Naive thymus-derived CD4-positive, alpha-beta T cell (primary cell): ENCODE data around the gene ACYP2. TPM values are rescaled to one million over a fixed set of nuclear protein-coding genes. Genes with fewer than 3 reads are reported as not detected.

Source experiments
- ATAC-seq: fragments of 150-1000 bp; cut with Tn5 transposase; 2 replicates; pipeline ENCODE4 v1.10.0; 2021; ENCODE audit warnings: mild to moderate bottlenecking, moderate library complexity
- CTCF ChIA-PET: fragments of 350-600 bp; sonication (Branson Sonifier 250); formaldehyde crosslinking; loops from one replicate; lab custom pipeline; 2021; ENCODE audit warnings: antibody characterized with exemption; lab: Charles Lee
- POLR2A ChIA-PET: fragments of 350-600 bp; sonication (Branson Sonifier 250); formaldehyde crosslinking; loops from one replicate; lab custom pipeline; 2021; ENCODE audit warnings: antibody characterized with exemption, inconsistent platforms; lab: Charles Lee
- DNase-seq, 9 donors: peaks; one replicate each; pipeline versions ENCODE4 v3.0.0 to v3.0.0-alpha.2; 2020 to 2022; ENCODE audit warnings: mixed read lengths in 1 of 9
- H3K27ac ChIP-seq: one replicate; pipeline ENCODE4 v1.7.0; 2013; ENCODE audit warnings: mild to moderate bottlenecking, low read depth, low read length, moderate library complexity
- H3K27me3 ChIP-seq, 2 donors: one replicate each; pipeline ENCODE4 v1.7.0; 2013; ENCODE audit warnings: low read length in 2 of 2, mild to moderate bottlenecking in 2 of 2, moderate library complexity in 2 of 2; ENCODE audit not compliant: control insufficient read depth in 2 of 2, insufficient read depth in 2 of 2
- H3K36me3 ChIP-seq, 3 experiments: 1 replicate in 2 of 3; 2 replicates in 1 of 3; pipeline ENCODE4 v1.7.0; 2013; ENCODE audit warnings: low read length in 3 of 3, mild to moderate bottlenecking in 3 of 3, moderate library complexity in 1 of 3; ENCODE audit not compliant: insufficient read depth in 3 of 3, control insufficient read depth in 2 of 3
- H3K4me1 ChIP-seq, 2 donors: one replicate each; pipeline ENCODE4 v1.7.0; 2013; ENCODE audit warnings: low read length in 2 of 2, mild to moderate bottlenecking in 2 of 2, moderate library complexity in 1 of 2; ENCODE audit not compliant: control insufficient read depth in 2 of 2, insufficient read depth in 2 of 2
- H3K4me3 ChIP-seq: 2 replicates; pipeline ENCODE4 v1.7.0; 2013; ENCODE audit warnings: mild to moderate bottlenecking, low read length
- H3K9me3 ChIP-seq, 3 experiments: 1 replicate in 2 of 3; 2 replicates in 1 of 3; pipeline ENCODE4 v1.7.0; 2013; ENCODE audit warnings: low read length in 3 of 3; ENCODE audit not compliant: control insufficient read depth in 2 of 3
- H3K27ac Mint-ChIP-seq, 9 donors: one replicate each; pipeline ENCODE4 v1.8.0; 2020 to 2022; ENCODE audit warnings: mixed read lengths in 9 of 9, mild to moderate bottlenecking in 8 of 9, moderate library complexity in 5 of 9, inconsistent platforms in 2 of 9
- H3K27me3 Mint-ChIP-seq, 5 donors: one replicate each; pipeline ENCODE4 v1.8.0; 2021 to 2022; ENCODE audit warnings: mixed read lengths in 5 of 5, mild to moderate bottlenecking in 1 of 5
- H3K36me3 Mint-ChIP-seq, 5 donors: one replicate each; pipeline ENCODE4 v1.8.0; 2020 to 2022; ENCODE audit warnings: mixed read lengths in 5 of 5, mild to moderate bottlenecking in 3 of 5, inconsistent platforms in 1 of 5
- H3K4me1 Mint-ChIP-seq, 7 donors: one replicate each; pipeline ENCODE4 v1.8.0; 2020 to 2022; ENCODE audit warnings: mixed read lengths in 7 of 7, mild to moderate bottlenecking in 3 of 7, inconsistent platforms in 1 of 7
- H3K4me3 Mint-ChIP-seq, 10 donors: one replicate each; pipeline ENCODE4 v1.8.0; 2020 to 2022; ENCODE audit warnings: mild to moderate bottlenecking in 10 of 10, mixed read lengths in 10 of 10, moderate library complexity in 6 of 10, inconsistent platforms in 2 of 10
- H3K9me3 Mint-ChIP-seq, 11 donors: one replicate each; pipeline ENCODE4 v1.8.0; 2020 to 2022; ENCODE audit warnings: mixed read lengths in 11 of 11, mild to moderate bottlenecking in 4 of 11, inconsistent platforms in 1 of 11, moderate library complexity in 1 of 11
- intact Hi-C, 2 donors: fragments of 100-400 bp; cut with micrococcal nuclease; formaldehyde crosslinking; loops; one replicate each; pipeline ENCODE4 v1.15.1; 2023
- polyA plus RNA-seq, 2 donors: library from polyadenylated mRNA; unstranded; fragments of 300-500 nt; fragmentation: Illumina TruSeq; gene quantifications; one replicate each; pipeline ENCODE4 v1.2.3, GENCODE V29; 2021
- total RNA-seq, 6 experiments: library from RNA in 5 of 6; stranded (reverse) in 5 of 6; gene quantifications; 1 replicate in 5 of 6; 2 replicates in 1 of 6; pipeline ENCODE4 v1.2.3 and lab custom pipeline; 2021 to 2026

Gene ACYP2
- total and polyA plus RNA-seq, 7 experiments from 2014 or later: 11.2 to 23.0 (median 15.6) TPM

- no peak for ATAC-seq
- Histone ChIP-seq H3K27ac (no peak overlapping the region), H3K36me3 (no peaks in the 10 kb centered on the region), H3K4me1 (no peaks in the 10 kb centered on the region), H3K4me3 (no peak overlapping the region), H3K9me3 (no peaks in the 10 kb centered on the region), H3K27me3 (no peaks in the 10 kb centered on the region)
- ChIA-PET CTCF (no interaction called here), POLR2A (no interaction called here)
- H3K4me3 Mint-ChIP-seq: no peak overlapping the region
- no peak overlapping the region for H3K27ac Mint-ChIP-seq
- H3K4me1 Mint-ChIP-seq: peaks cover 0 to 2% (median 0%) of the 10 kb centered on the region in 7 donors
- H3K36me3 Mint-ChIP-seq: peaks cover 0 to 51% (median 38%) of the 10 kb centered on the region in 5 donors
- no peaks in the 10 kb centered on the region for H3K27me3 Mint-ChIP-seq
- no peak for DNase-seq
- intact Hi-C loops: no loop called here
- peaks cover 0 to 7% (median 0%) of the 10 kb centered on the region in 11 donors for H3K9me3 Mint-ChIP-seq
Measured at GRCh38 chr2:54254180-54254579, 138.8 kb downstream of the ACYP2 start.

- no peaks in the 10 kb centered on the region for H3K36me3 ChIP-seq
- intact Hi-C loops: no loop called here
- Mint-ChIP-seq H3K4me3 (no peak overlapping the region), H3K9me3 (peaks cover 0 to 7% (median 0%) of the 10 kb centered on the region in 11 donors), H3K4me1 (peaks cover 0 to 2% (median 0%) of the 10 kb centered on the region in 7 donors), H3K27ac (no peak overlapping the region), H3K27me3 (no peaks in the 10 kb centered on the region), H3K36me3 (peaks cover 0 to 51% (median 38%) of the 10 kb centered on the region in 5 donors)
- no peak for DNase-seq
- no peaks in the 10 kb centered on the region for H3K9me3 ChIP-seq
- H3K4me1 ChIP-seq: no peaks in the 10 kb centered on the region
- no peaks in the 10 kb centered on the region for H3K27me3 ChIP-seq
- ChIA-PET POLR2A (no interaction called here), CTCF (no interaction called here)
- ATAC-seq: no peak
- no peak overlapping the region for H3K27ac ChIP-seq
- H3K4me3 ChIP-seq: no peak overlapping the region
Measured at GRCh38 chr2:54255230-54256090, 140.0 kb downstream of the ACYP2 start.

- ATAC-seq (no peak), DNase-seq (no peak)
- Histone ChIP-seq H3K27ac (no peak within 1 kb of the TSS), H3K27me3 (no peaks in the 10 kb centered on the region), H3K4me3 (no peak within 1 kb of the TSS), H3K36me3 (no peaks in the 10 kb centered on the region), H3K4me1 (no peaks in the 10 kb centered on the region), H3K9me3 (no peaks in the 10 kb centered on the region)
- Mint-ChIP-seq H3K36me3 (peaks cover 0 to 51% (median 38%) of the 10 kb centered on the region in 5 donors), H3K27ac (no peak within 1 kb of the TSS), H3K4me3 (no peak within 1 kb of the TSS), H3K9me3 (peaks cover 0 to 7% (median 0%) of the 10 kb centered on the region in 11 donors), H3K27me3 (no peaks in the 10 kb centered on the region), H3K4me1 (peaks cover 0 to 2% (median 0%) of the 10 kb centered on the region in 7 donors)
- POLR2A ChIA-PET: no interaction called here
- CTCF ChIA-PET: no interaction called here
- intact Hi-C loops: no loop called here
Measured at GRCh38 chr2:54256091-54256694, 140.8 kb downstream of the ACYP2 start, which contains the start of gene TSPYL6. TSPYL6 (minus strand) TSS chr2:54256229; CDS start chr2:54256151, 78 bp downstream.

- Mint-ChIP-seq H3K4me1 (no peaks in the 10 kb centered on the region), H3K27me3 (no peaks in the 10 kb centered on the region), H3K36me3 (peaks cover 0 to 39% (median 26%) of the 10 kb centered on the region in 5 donors), H3K27ac (no peak overlapping the region), H3K9me3 (peaks cover 0 to 7% (median 2%) of the 10 kb centered on the region in 11 donors), H3K4me3 (no peak overlapping the region)
- Histone ChIP-seq H3K36me3 (no peaks in the 10 kb centered on the region), H3K27me3 (no peaks in the 10 kb centered on the region), H3K27ac (no peak overlapping the region), H3K9me3 (no peaks in the 10 kb centered on the region), H3K4me3 (no peak overlapping the region), H3K4me1 (no peaks in the 10 kb centered on the region)
- ChIA-PET CTCF (no interaction called here), POLR2A (no interaction called here)
- intact Hi-C loops: no loop called here
- DNase-seq (no peak), ATAC-seq (no peak)
Measured at GRCh38 chr2:54258166-54258565, 142.8 kb downstream of the ACYP2 start.

GRCh38 chr2:54259413-54260240, 144.2 kb downstream of the ACYP2 start:
- DNase-seq: no peak
- peaks cover 0 to 36% (median 24%) of the 10 kb centered on the region in 5 donors for H3K36me3 Mint-ChIP-seq
- Histone ChIP-seq H3K27me3 (no peaks in the 10 kb centered on the region), H3K9me3 (no peaks in the 10 kb centered on the region), H3K27ac (no peak overlapping the region), H3K4me1 (no peaks in the 10 kb centered on the region), H3K4me3 (no peak overlapping the region), H3K36me3 (no peaks in the 10 kb centered on the region)
- H3K9me3 Mint-ChIP-seq: peaks cover under 1 to 11% (median 6%) of the 10 kb centered on the region in 11 donors
- POLR2A ChIA-PET: no interaction called here
- CTCF ChIA-PET: no interaction called here
- H3K27me3 Mint-ChIP-seq: no peaks in the 10 kb centered on the region
- H3K27ac Mint-ChIP-seq: no peak overlapping the region
- H3K4me3 Mint-ChIP-seq: no peak overlapping the region
- H3K4me1 Mint-ChIP-seq: no peaks in the 10 kb centered on the region
- intact Hi-C loops: no loop called here
- no peak for ATAC-seq

- H3K36me3 Mint-ChIP-seq: peaks cover 1 to 41% (median 30%) of the 10 kb centered on the region in 5 donors
- H3K27me3 Mint-ChIP-seq: no peaks in the 10 kb centered on the region
- ChIA-PET POLR2A (no interaction called here), CTCF (no interaction called here)
- Histone ChIP-seq H3K4me3 (no peak overlapping the region), H3K36me3 (no peaks in the 10 kb centered on the region), H3K4me1 (no peaks in the 10 kb centered on the region), H3K9me3 (no peaks in the 10 kb centered on the region), H3K27ac (no peak overlapping the region), H3K27me3 (no peaks in the 10 kb centered on the region)
- intact Hi-C loops: no loop called here
- DNase-seq (no peak), ATAC-seq (no peak)
- no peak overlapping the region for H3K27ac Mint-ChIP-seq
- peaks cover 2 to 15% (median 8%) of the 10 kb centered on the region in 11 donors for H3K9me3 Mint-ChIP-seq
- H3K4me3 Mint-ChIP-seq: no peak overlapping the region
- no peaks in the 10 kb centered on the region for H3K4me1 Mint-ChIP-seq
Measured at GRCh38 chr2:54260241-54260595, 144.8 kb downstream of the ACYP2 start.
